Choroid plexus epithelial cell (primary cell): Measurements from ENCODE around the gene SLC1A4.
"Not testable (repeated sequence)": the region's sequence is repeated elsewhere in the genome, so short reads cannot be mapped to it uniquely, and the experiment has no call there.

Experiments used
- DNase-seq: peaks from one replicate; pipeline ENCODE4 v3.0.0-alpha.2; 2010; ENCODE audit warnings: low read depth
- H3K4me3 ChIP-seq: 2 replicates; pipeline ENCODE4 v1.5.1; 2011; ENCODE audit warnings: low read depth, mild to moderate bottlenecking, control low read depth, low read length, moderate library complexity
- TF ChIP-seq, protein P1 (sequence below): conservative IDR thresholded peaks from 2 replicates; pipeline ENCODE4 v1.5.1; 2011; ENCODE audit warnings: low read depth, mild to moderate bottlenecking, control low read depth, inconsistent platforms, low read length, moderate library complexity

SLC1A4 gene

DNA sequence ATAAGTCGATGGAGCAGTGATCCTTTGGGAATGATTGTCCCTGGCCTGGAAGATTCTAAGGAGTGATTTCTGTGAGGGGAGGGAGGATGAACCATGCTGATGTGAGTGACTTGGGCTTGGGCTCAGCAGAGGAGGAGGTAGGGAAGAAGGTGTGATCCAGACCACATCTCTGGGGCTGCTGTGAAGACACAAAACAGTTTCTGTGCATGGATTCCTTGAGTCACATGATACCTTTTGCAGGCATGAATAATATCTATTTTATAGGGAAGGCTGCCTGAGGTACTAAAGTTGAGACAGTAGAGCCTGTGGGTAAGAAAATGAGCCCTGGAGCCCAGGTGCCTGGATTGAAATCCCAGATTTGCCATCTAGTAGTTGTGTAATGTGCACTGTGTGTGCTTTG, 29.8 kb downstream of the SLC1A4 start:
- DNase-seq = no peak
- TF ChIP-seq, protein P1, sequence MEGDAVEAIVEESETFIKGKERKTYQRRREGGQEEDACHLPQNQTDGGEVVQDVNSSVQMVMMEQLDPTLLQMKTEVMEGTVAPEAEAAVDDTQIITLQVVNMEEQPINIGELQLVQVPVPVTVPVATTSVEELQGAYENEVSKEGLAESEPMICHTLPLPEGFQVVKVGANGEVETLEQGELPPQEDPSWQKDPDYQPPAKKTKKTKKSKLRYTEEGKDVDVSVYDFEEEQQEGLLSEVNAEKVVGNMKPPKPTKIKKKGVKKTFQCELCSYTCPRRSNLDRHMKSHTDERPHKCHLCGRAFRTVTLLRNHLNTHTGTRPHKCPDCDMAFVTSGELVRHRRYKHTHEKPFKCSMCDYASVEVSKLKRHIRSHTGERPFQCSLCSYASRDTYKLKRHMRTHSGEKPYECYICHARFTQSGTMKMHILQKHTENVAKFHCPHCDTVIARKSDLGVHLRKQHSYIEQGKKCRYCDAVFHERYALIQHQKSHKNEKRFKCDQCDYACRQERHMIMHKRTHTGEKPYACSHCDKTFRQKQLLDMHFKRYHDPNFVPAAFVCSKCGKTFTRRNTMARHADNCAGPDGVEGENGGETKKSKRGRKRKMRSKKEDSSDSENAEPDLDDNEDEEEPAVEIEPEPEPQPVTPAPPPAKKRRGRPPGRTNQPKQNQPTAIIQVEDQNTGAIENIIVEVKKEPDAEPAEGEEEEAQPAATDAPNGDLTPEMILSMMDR = no peak
- H3K4me3 ChIP-seq = no peak overlapping the region

DNA sequence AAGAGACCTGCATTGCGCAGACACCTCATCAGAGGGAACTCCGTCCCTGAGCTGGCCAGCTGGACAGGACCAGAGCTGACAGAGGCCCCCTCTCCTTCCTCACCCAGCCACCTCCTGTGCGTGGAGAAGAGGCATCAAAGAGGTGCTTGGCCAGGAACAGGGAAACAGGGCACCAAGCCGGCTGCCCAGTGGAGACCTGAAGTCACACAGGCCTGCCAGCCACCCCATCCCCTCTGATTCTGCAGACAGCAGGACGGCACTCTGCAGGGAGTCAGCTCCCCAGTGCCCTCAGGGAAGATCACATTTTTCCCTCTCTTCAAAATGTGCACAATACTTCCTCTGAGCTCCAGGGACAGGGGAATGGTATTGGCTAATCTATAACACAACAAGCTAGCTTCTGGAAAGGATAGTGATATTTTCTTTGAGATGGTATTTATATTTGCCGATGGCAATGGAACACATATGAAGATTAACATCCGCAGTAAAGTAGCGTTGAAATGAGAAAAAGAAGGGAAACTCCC, 30.5 kb downstream of the SLC1A4 start:
- no peak for DNase-seq
- TF ChIP-seq, protein P1 = no peak
- H3K4me3 ChIP-seq = no peak overlapping the region

DNA sequence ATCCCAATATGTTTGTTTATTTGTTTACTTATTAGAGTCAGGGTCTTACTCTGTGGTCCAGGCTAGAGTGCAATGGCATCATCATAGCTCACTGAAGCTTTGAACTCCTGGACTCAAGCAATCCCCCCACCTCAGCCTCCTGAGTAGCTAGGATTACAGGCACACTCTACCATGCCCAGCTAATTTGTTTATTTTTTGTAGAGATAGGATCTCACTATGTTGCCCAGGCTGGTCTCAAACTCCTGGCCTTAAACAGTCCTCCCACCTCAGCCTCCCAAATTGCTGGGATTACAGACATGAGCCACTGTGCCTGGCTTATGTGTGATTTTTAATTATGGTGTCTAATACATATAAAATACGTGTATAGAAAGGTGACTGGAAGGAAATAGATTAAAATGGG, 31.1 kb downstream of the SLC1A4 start:
- not testable (repeated sequence) for H3K4me3 ChIP-seq, DNase-seq

DNA sequence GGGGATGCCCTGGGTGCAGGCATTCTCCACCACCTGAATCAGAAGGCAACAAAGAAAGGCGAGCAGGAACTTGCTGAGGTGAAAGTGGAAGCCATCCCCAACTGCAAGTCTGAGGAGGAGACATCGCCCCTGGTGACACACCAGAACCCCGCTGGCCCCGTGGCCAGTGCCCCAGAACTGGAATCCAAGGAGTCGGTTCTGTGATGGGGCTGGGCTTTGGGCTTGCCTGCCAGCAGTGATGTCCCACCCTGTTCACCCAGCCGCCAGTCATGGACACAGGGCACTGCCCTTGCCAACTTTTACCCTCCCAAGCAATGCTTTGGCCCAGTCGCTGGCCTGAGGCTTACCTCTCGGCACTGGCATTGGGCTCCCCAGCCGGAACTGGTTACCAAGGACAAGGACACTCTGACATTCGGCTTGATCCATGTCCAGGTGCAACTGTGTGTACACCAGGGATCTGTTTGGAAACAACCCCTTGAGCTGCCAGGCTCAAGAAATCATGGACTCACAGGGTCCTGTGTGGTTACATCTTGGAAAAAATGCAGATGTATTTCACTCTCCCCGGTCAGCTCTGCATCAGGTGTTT, 31.8 kb downstream of the SLC1A4 start:
- DNase-seq = no peak
- TF ChIP-seq, protein P1 = no peak
- no peak overlapping the region for H3K4me3 ChIP-seq

DNA sequence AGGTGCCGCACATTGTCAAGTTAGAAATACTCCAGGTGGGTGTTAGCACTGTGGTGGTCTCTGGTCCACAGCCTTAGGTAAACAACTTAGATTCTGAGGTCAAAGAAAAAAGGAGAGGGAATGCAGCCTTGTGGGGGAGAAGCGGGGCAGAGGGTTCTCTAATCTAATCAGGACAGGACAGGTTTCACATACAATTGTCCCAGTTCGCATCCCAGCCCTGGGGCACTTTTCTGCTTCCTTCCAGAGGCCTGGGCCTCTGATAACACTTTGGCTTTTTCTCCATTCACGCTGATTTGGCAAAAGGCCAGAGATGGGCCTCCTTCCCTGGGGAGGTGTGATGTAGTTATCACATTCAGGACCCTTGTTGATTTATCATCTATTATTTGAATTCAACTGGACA, 32.5 kb downstream of the SLC1A4 start:
- TF ChIP-seq, protein P1 = no peak
- no peak for DNase-seq
- H3K4me3 ChIP-seq = no peak overlapping the region

DNA sequence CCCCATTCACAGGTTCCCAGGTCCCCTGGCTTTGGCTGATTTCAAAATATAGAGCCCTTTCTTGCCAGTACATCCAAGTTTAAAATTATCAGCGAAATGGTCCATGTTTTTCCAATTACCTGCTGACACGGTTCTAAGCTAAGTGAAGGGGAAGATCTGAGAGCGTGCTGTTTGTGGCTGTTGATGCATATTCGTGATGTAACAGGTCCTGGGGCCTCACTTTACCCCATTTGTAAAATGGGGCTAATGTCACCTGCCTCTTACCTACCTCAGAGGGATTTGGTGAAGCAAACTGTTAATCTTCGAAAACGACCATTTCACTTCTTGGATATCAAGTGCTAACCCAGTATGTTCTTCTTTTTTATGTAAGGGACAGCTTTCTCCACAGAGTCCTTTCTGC, 33.0 kb downstream of the SLC1A4 start:
- no peak for DNase-seq
- H3K4me3 ChIP-seq = no peak overlapping the region
- TF ChIP-seq, protein P1 = no peak

DNA sequence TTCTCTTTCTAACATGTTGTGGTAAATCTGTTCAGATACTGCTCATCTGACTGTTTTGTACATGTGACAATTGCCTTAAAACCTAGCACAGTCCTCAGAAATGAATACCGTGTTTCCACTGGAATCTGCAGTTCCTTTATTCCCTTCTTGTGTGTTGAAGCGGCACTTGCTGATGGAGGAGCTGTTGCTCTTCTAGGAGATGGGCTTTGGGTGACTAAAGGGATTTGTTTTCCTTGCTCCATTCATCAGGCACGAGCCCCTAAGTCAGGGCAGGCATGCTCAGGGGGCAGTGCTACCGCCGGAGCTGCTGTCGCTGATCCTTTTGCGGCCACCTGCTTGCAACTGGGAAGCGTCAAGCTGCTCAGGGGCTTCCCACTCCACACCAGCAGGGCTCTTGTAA, 34.5 kb downstream of the SLC1A4 start:
- H3K4me3 ChIP-seq = no peak overlapping the region
- DNase-seq = no peak
- TF ChIP-seq, protein P1 = no peak
